NCI-H774 (cell line): ENCODE data around the gene TRRAP.

Source experiments
- DNase-seq: peaks from one replicate; lab custom pipeline; 2025; lab: John Stamatoyannopoulos, UW

TRRAP gene

GRCh38 chr7:99006739-99007424 lies 128.6 kb downstream of the TRRAP start:
- DNase-seq, result no peak

- no peak for DNase-seq
These were observed 129.9 kb downstream of the TRRAP start for GRCh38 chr7:99008181-99008631.

- DNase-seq, result no peak
These were observed 130.7 kb downstream of the TRRAP start for GRCh38 chr7:99008921-99009530.

- no peak for DNase-seq
These were observed 131.9 kb downstream of the TRRAP start for GRCh38 chr7:99010281-99010680.

GRCh38 chr7:99011341-99011705 lies 133.0 kb downstream of the TRRAP start:
- no peak for DNase-seq

GRCh38 chr7:99011706-99012404 lies 133.5 kb downstream of the TRRAP start:
- no peak for DNase-seq

GRCh38 chr7:99012722-99013121 lies 134.4 kb downstream of the TRRAP start:
- DNase-seq, result no peak

GRCh38 chr7:99013266-99014112 lies 135.2 kb downstream of the TRRAP start:
- DNase-seq, result no peak

- no peak for DNase-seq
These were observed 136.0 kb downstream of the TRRAP start for GRCh38 chr7:99014113-99014985.

- DNase-seq, result no peak
These were observed 137.9 kb downstream of the TRRAP start for GRCh38 chr7:99016196-99016595.

GRCh38 chr7:99019523-99020412 lies 141.4 kb downstream of the TRRAP start:
- DNase-seq, result no peak

- no peak for DNase-seq
These were observed 142.0 kb downstream of the TRRAP start for GRCh38 chr7:99020413-99020715.

GRCh38 chr7:99021941-99022560 lies 143.7 kb downstream of the TRRAP start:
- DNase-seq, result no peak

- no peak for DNase-seq
These were observed 145.7 kb downstream of the TRRAP start for GRCh38 chr7:99024066-99024465.

GRCh38 chr7:99027241-99027640 lies 148.9 kb downstream of the TRRAP start:
- no peak for DNase-seq

- no peak for DNase-seq
These were observed 149.5 kb downstream of the TRRAP start for GRCh38 chr7:99027841-99028240.

- no peak for DNase-seq
These were observed 150.1 kb downstream of the TRRAP start for GRCh38 chr7:99028261-99028973.

- no peak for DNase-seq
These were observed 151.4 kb downstream of the TRRAP start for GRCh38 chr7:99029466-99030435.
